K562 (cell line): Measurements from ENCODE around the gene CBX8. TPM values are rescaled to one million over a fixed set of nuclear protein-coding genes. Genes with fewer than 3 reads are reported as not detected.

ENCODE experiments used
- ATAC-seq: fragments of 200-7000 bp; cut with Tn5 transposase; 3 replicates; pipeline ENCODE4 v1.9.1; 2020; ENCODE audit warnings: moderate library complexity
- BruUV-seq: library from RNA; stranded (reverse); fragments of 400-500 nt; replicated peaks from 2 replicates; lab custom pipeline; 2021; lab: Mats Ljungman, UMichigan
- CTCF ChIA-PET: fragments of 300-600 bp; formaldehyde crosslinking; extraction: SDS; loops from one replicate; lab custom pipeline; 2021; ENCODE audit warnings: low intra/inter-chr PET ratio; lab: Yijun Ruan, JAX
- POLR2A ChIA-PET: fragments of 300-600, 350-650 bp; sonication (Branson Sonifier 250); formaldehyde crosslinking; extraction: SDS; loops from one replicate; lab custom pipeline; 2021; ENCODE audit warnings: antibody characterized with exemption, inconsistent platforms; lab: Yijun Ruan, JAX
- DNase-seq, 4 experiments: peaks; one replicate each; pipeline versions ENCODE4 v3.0.0 to v3.0.0-alpha.2; 2011 to 2018; ENCODE audit warnings: low spot score in 3 of 4, mixed read lengths in 3 of 4; ENCODE audit errors: extremely low read depth in 1 of 4
- FAIRE-seq: peaks from 2 replicates; lab custom pipeline; 2011; peaks lifted over from hg19 to GRCh38; lab: Jason Lieb, UNC
- H2AFZ ChIP-seq: 2 replicates; pipeline ENCODE4 v1.6.0; 2011; ENCODE audit warnings: low read depth, low read length, control low read depth, inconsistent platforms
- H3K27ac ChIP-seq: fragments of 200-600 bp; 3 replicates; pipeline ENCODE4 v1.8.0; 2011; ENCODE audit warnings: low read depth, mild to moderate bottlenecking, control low read depth, inconsistent platforms, low read length, moderate library complexity, mixed read lengths; ENCODE audit errors: extremely low read depth
- H3K27me3 ChIP-seq, 2 experiments: fragments of 300-600 bp in 1 of 2; 2 replicates in 1 of 2; 3 replicates in 1 of 2; pipeline versions ENCODE4 v1.6.0 to v1.8.0; 2011; ENCODE audit warnings: inconsistent platforms in 2 of 2, low read length in 2 of 2, mild to moderate bottlenecking in 1 of 2, mixed read lengths in 1 of 2, moderate library complexity in 1 of 2; ENCODE audit not compliant: control insufficient read depth in 2 of 2, insufficient read depth in 2 of 2
- H3K36me3 ChIP-seq: fragments of 300-600 bp; 3 replicates; pipeline ENCODE4 v1.8.0; 2011; ENCODE audit warnings: mild to moderate bottlenecking, low read length, inconsistent platforms; ENCODE audit not compliant: control insufficient read depth, insufficient read depth
- H3K4me1 ChIP-seq, 2 experiments: fragments of 200-600 bp in 1 of 2; replicated peaks in 1 of 2; 2 replicates in 1 of 2; 3 replicates in 1 of 2; pipeline versions ENCODE4 v1.5.1 to v1.8.0; 2011; ENCODE audit warnings: inconsistent platforms in 2 of 2, low read length in 2 of 2, mild to moderate bottlenecking in 1 of 2, mixed read lengths in 1 of 2, moderate library complexity in 1 of 2; ENCODE audit not compliant: control insufficient read depth in 2 of 2, insufficient read depth in 2 of 2
- H3K4me2 ChIP-seq: 2 replicates; pipeline ENCODE4 v1.6.1; 2011; ENCODE audit warnings: low read length, control low read depth, inconsistent platforms, mixed read lengths; ENCODE audit not compliant: insufficient read depth
- H3K4me3 ChIP-seq: fragments of 200-600 bp; sonication (generic), shearing (Covaris generic); 2 replicates; pipeline ENCODE4 v1.5.1; 2016; ENCODE audit warnings: control low read depth, inconsistent platforms
- H3K79me2 ChIP-seq: fragments of 200-600 bp; 3 replicates; pipeline ENCODE4 v1.8.0; 2011; ENCODE audit warnings: low read length, inconsistent platforms; ENCODE audit not compliant: control insufficient read depth, insufficient read depth
- H3K9ac ChIP-seq, 2 experiments: 2 replicates each; pipeline versions ENCODE4 v1.6.0 to v1.6.1; 2011; ENCODE audit warnings: low read depth in 2 of 2, low read length in 2 of 2, control low read depth in 1 of 2, inconsistent platforms in 1 of 2, mild to moderate bottlenecking in 1 of 2, mixed read lengths in 1 of 2; ENCODE audit not compliant: insufficient read depth in 1 of 2
- H3K9me1 ChIP-seq: one replicate; pipeline ENCODE4 v1.6.0; 2011; ENCODE audit warnings: inconsistent platforms, mild to moderate bottlenecking, low read length, moderate library complexity; ENCODE audit not compliant: control insufficient read depth, insufficient read depth
- H3K9me3 ChIP-seq: replicated peaks from 2 replicates; pipeline ENCODE4 v1.5.1; 2011; ENCODE audit warnings: low read depth, low read length, inconsistent platforms; ENCODE audit not compliant: control insufficient read depth, insufficient read depth
- H4K20me1 ChIP-seq: replicated peaks from 2 replicates; pipeline ENCODE4 v1.6.1; 2011; ENCODE audit warnings: low read length, inconsistent platforms, mixed read lengths; ENCODE audit not compliant: control insufficient read depth, insufficient read depth
- E2F6 ChIP-seq, 2 experiments: IDR thresholded peaks; 2 replicates each; pipeline ENCODE4 v1.6.1; 2011; ENCODE audit warnings: borderline replicate concordance in 1 of 2, control low read depth in 1 of 2, low read depth in 1 of 2, low read length in 1 of 2, mild to moderate bottlenecking in 1 of 2, mixed read lengths in 1 of 2, moderate library complexity in 1 of 2; ENCODE audit not compliant: insufficient read depth in 1 of 2, insufficient read length in 1 of 2, poor library complexity in 1 of 2, severe bottlenecking in 1 of 2; ENCODE audit errors: extremely low read depth in 1 of 2
- EP300 ChIP-seq: IDR thresholded peaks from 2 replicates; pipeline ENCODE4 v1.6.1; 2012; ENCODE audit warnings: low read length, improper control_type of control experiment
- ETV6 ChIP-seq, 3 experiments: fragments of 150-350 bp in 1 of 3; sonication (generic) in 1 of 3; formaldehyde crosslinking in 1 of 3; IDR thresholded peaks; 2 replicates each; pipeline versions ENCODE4 v1.6.1 to v1.8.0; 2014 to 2022; ENCODE audit warnings: borderline replicate concordance in 2 of 3, low read depth in 2 of 3, antibody characterized with exemption in 1 of 3, low read length in 1 of 3, mild to moderate bottlenecking in 1 of 3, missing genetic modification reagents in 1 of 3
- HDAC1 ChIP-seq, 2 experiments: fragments of 450-650 bp; IDR thresholded peaks; 2 replicates each; pipeline ENCODE4 v1.6.1; 2016 to 2017; ENCODE audit warnings: inconsistent platforms in 1 of 2, mild to moderate bottlenecking in 1 of 2, moderate library complexity in 1 of 2
- JUND ChIP-seq, 2 experiments: IDR thresholded peaks; 2 replicates in 1 of 2; 3 replicates in 1 of 2; pipeline ENCODE4 v1.6.1; 2011; ENCODE audit warnings: borderline replicate concordance in 2 of 2, low read depth in 2 of 2, low read length in 2 of 2, improper control_type of control experiment in 1 of 2, missing biosample characterization in 1 of 2, missing genetic modification characterization in 1 of 2, missing genetic modification reagents in 1 of 2
- MIER1 ChIP-seq: fragments of 450-650 bp; IDR thresholded peaks from 2 replicates; pipeline ENCODE4 v1.6.1; 2016; ENCODE audit warnings: antibody characterized with exemption, mild to moderate bottlenecking, low read depth
- TCF7L2 ChIP-seq: fragments of 150-350 bp; IDR thresholded peaks from 2 replicates; pipeline ENCODE4 v1.6.1; 2016; ENCODE audit warnings: low read depth, mild to moderate bottlenecking, low read length, moderate library complexity
- ZBTB33 ChIP-seq: sonication (generic); formaldehyde crosslinking; IDR thresholded peaks from 2 replicates; pipeline ENCODE4 v1.8.1; 2023; ENCODE audit warnings: mild to moderate bottlenecking, missing genetic modification reagents
- ZNF764 ChIP-seq: fragments of 250-450 bp; sonication (Bioruptor Pico); IDR thresholded peaks from 2 replicates; pipeline ENCODE4 v1.4.0; 2020; ENCODE audit warnings: low read depth, mild to moderate bottlenecking, moderate library complexity
- ZNF778 ChIP-seq: fragments of 450-650 bp; formaldehyde crosslinking; IDR thresholded peaks from 2 replicates; pipeline ENCODE4 v1.4.0; 2020; ENCODE audit warnings: mild to moderate bottlenecking, moderate library complexity
- WGBS: fragments of 100-300 bp; shearing (Covaris generic); methylation state at CpG from one replicate; pipeline ENCODE4 v1.1.6; 2016; ENCODE audit warnings: low coverage, mixed read lengths; ENCODE audit not compliant: insufficient coverage; ENCODE audit errors: missing lambda C conversion rate; 5-methylcytosine and 5-hydroxymethylcytosine counted together
- in situ Hi-C: fragments of 300-500 bp; cut with MboI; formaldehyde crosslinking; loops from 4 replicates; pipeline ENCODE4 v1.15.0; 2018; ENCODE audit warnings: inconsistent platforms, mixed read lengths
- intact Hi-C: fragments of 100-400 bp; cut with micrococcal nuclease; formaldehyde crosslinking; loops from 2 replicates; pipeline ENCODE4 v1.14.2; 2022
- polyA plus RNA-seq, 8 experiments: library from polyadenylated mRNA; depleted of rRNA in 4 of 8; stranded (reverse) in 5 of 8; unstranded in 3 of 8; fragments of >200 nt; fragmentation: Nextera tagmentation in 2 of 8; fragmentation: Illumina TruSeq in 1 of 8; extraction: Ambion mirVana in 2 of 8; extraction: Trizol in 1 of 8; gene quantifications; 2 replicates each; pipeline versions ENCODE4 v1.2.1 to v1.2.3, GENCODE V29; 2011 to 2014; ENCODE audit warnings: inconsistent platforms in 1 of 8, missing spikeins in 1 of 8
- total RNA-seq, 7 experiments: library from RNA; depleted of rRNA in 6 of 7; stranded (reverse); fragments of >200 nt in 6 of 7; fragmentation: Illumina TruSeq in 2 of 7; extraction: Trizol in 2 of 7; gene quantifications; 2 replicates each; pipeline versions ENCODE4 v1.2.1 to v1.2.3, GENCODE V29; 2011 to 2021; ENCODE audit warnings: low replicate concordance in 1 of 7
- TF ChIP-seq, protein P1 (sequence below): fragments of 200-800 bp; sonication (Bioruptor generic); IDR thresholded peaks from 2 replicates; pipeline ENCODE4 v1.6.1; 2017; ENCODE audit warnings: missing genetic modification characterization, missing compliant biosample characterization
- TF ChIP-seq, protein P2 (sequence below), 2 experiments: fragments of 450-650 bp in 1 of 2; sonication (generic) in 1 of 2; formaldehyde crosslinking; conservative IDR thresholded peaks; 2 replicates each; pipeline versions ENCODE4 v1.4.0 to v1.8.1; 2020 to 2022; ENCODE audit warnings: mild to moderate bottlenecking in 1 of 2, missing genetic modification reagents in 1 of 2

The CBX8 gene
- total and polyA plus RNA-seq, 9 of the 15 experiments (the other 6 are each of a cell fraction or from before 2014, with no cell fraction given), result 0.08 to 11.9 (median 2.6) TPM

- DNase-seq, result peak; percentile 42 to 84 (median 58)
- TF ChIP-seq ZNF764 (CRISPR knock-in tag) (no peak), ETV6 (IDR thresholded peaks at IDR 0.05; ENCODE audit: borderline replicate concordance in 1 of 2, low read depth in 2 of 2, low read length in 1 of 2) (0 out of 4 replicates have a peak, but pooled peaks of 1 of the 2 experiments have one; percentile 27), ETV6 (CRISPR knock-in tag; IDR thresholded peaks at IDR 0.05; ENCODE audit: borderline replicate concordance) (no peak), JUND (IDR thresholded peaks at IDR 0.05; ENCODE audit: borderline replicate concordance, low read depth, low read length) (no peak), JUND (tag; IDR thresholded peaks at IDR 0.05; ENCODE audit: borderline replicate concordance, low read depth, low read length) (peak; percentile 13; the same call in 1 of the 3 replicates), TCF7L2 (no peak), HDAC1 (IDR thresholded peaks at IDR 0.05) (no peak), MIER1 (no peak), ZNF778 (no peak), E2F6 (IDR thresholded peaks at IDR 0.05; ENCODE audit: borderline replicate concordance in 1 of 2, extremely low read depth in 1 of 2, insufficient read depth in 1 of 2, insufficient read length in 1 of 2, low read depth in 1 of 2, low read length in 1 of 2, poor library complexity in 1 of 2, severe bottlenecking in 1 of 2) (no peak), ZBTB33 (CRISPR knock-in tag) (no peak), EP300 (peak; percentile 28; the same call in 1 of the 2 replicates)
- TF ChIP-seq, protein P1, sequence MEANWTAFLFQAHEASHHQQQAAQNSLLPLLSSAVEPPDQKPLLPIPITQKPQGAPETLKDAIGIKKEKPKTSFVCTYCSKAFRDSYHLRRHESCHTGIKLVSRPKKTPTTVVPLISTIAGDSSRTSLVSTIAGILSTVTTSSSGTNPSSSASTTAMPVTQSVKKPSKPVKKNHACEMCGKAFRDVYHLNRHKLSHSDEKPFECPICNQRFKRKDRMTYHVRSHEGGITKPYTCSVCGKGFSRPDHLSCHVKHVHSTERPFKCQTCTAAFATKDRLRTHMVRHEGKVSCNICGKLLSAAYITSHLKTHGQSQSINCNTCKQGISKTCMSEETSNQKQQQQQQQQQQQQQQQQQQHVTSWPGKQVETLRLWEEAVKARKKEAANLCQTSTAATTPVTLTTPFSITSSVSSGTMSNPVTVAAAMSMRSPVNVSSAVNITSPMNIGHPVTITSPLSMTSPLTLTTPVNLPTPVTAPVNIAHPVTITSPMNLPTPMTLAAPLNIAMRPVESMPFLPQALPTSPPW (CRISPR knock-in tag), result peak; percentile 39; the same call in 1 of the 2 replicates
- TF ChIP-seq, protein P2, sequence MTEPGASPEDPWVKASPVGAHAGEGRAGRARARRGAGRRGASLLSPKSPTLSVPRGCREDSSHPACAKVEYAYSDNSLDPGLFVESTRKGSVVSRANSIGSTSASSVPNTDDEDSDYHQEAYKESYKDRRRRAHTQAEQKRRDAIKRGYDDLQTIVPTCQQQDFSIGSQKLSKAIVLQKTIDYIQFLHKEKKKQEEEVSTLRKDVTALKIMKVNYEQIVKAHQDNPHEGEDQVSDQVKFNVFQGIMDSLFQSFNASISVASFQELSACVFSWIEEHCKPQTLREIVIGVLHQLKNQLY (CRISPR knock-in tag; conservative IDR thresholded peaks at IDR 0.05), result no peak
These were observed 33.4 kb upstream of the CBX8 start for GRCh38 chr17:79830303-79830702.

More at GRCh38 chr17:79830303-79830702, 33.4 kb upstream of the CBX8 start:
- peaks cover 4% of the 10 kb centered on the region; the same call in 1 of the 2 replicates for H4K20me1 ChIP-seq
- ChIA-PET CTCF (interaction anchor here (0.6 kb wide), 1 partner anchor 84 kb away, joined by 5 read pairs; no protein-coding TSS in a partner anchor), POLR2A (interaction anchor here (0.6 to 17.8 kb wide), 5 partner anchors 10 to 61 kb away, joined by 3 to 386 read pairs (median 4); partner anchors contain the start of gene CBX4)
- peaks cover 17% of the 10 kb centered on the region; the same call in 1 of the 3 replicates for H3K36me3 ChIP-seq
- H3K4me1 ChIP-seq, result peaks cover 63 to 91% of the 10 kb centered on the region in 2 experiments
- ATAC-seq (0 out of 3 replicates have a peak, but pooled peaks have one; percentile 7), FAIRE-seq (peak; percentile 32)
- H3K79me2 ChIP-seq, result peaks cover 62% of the 10 kb centered on the region
- H3K9ac ChIP-seq, result peak overlapping the region; percentile 86 to 92; a peak in 3 of 4 replicates
- 28% methylated on average over 8 of the region's 8 CpGs for WGBS
- no peak overlapping the region for H3K4me3 ChIP-seq
- peak overlapping the region; percentile 99 for H3K27ac ChIP-seq
- intact Hi-C loops (loop anchor here (10.0 kb wide), 1 partner anchor 86 kb away; no protein-coding TSS in a partner anchor), in situ Hi-C loops (no loop called here)
- H3K4me2 ChIP-seq, result peak overlapping the region; percentile 78; the same call in 1 of the 2 replicates
- no peaks in the 10 kb centered on the region for H3K9me1 ChIP-seq
- H3K9me3 ChIP-seq, result no peaks in the 10 kb centered on the region
- no TSS peak for BruUV-seq
- H2AFZ ChIP-seq, result no peak overlapping the region
- H3K27me3 ChIP-seq, result no peaks in the 10 kb centered on the region
